Putamen (tissue), 1 donor: Measurements from ENCODE around the gene ZG16B.

Experiments used
- DNase-seq: peaks from one replicate; pipeline ENCODE4 v3.0.0-alpha.2; 2016; ENCODE audit warnings: low spot score

The ZG16B gene

DNA sequence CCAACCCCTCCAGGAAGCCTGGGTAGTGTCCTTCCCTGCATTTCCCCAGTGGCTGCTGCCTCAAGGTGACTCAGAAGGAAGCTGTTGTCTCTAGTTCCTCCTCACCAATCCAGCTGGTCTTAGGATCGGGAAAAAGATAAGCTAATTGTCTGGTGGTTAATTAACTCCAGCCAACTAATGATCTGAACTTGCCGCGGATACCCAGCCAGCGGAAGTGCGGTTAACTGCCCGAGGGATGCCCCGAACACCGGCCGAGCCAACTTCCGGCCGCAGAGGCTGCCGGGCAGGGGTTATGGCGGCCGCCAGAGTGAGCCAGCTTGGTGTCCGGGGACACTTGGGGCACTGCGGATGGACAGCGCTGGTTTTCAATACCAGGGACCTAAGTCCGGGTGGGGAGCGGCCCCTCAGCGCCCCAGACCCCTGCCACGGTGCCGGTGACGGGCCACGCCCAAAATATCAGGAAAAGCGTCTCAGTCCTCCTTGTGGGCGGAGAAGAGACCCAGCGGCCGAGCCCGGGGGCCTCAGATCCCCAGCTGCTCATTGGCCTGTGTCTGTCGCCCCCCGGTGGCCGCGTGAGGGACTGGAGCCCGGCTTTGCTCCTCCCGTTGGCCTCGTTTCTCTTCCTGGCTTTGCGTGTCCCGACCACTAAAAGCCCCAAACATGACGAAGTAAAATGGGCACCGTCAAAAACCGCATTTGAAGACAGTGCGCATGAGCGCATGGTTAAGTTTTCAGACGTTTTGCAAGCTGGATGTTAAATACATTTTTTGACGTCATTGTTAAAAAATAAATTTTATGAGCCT is 38.1 kb downstream of the ZG16B start:
- peak; percentile 90 for DNase-seq

DNA sequence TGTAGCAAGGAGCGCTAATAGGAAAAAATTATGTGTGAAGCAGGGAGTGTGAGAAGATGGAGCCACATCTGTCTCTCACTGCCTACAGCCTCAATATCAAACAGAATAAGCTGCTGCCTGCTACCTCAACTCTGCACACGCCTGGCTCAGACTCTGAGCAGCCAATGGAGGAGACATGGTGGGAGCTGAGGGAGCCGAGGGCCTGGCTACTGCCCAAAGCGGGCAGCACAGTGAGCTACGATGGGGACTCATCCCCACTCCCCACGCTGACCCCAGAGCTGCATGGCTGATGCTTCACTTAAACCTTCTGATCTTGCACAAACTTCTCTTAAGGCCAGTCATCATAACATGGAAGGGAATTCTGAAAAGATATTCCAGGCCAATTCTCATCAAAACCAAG is 41.8 kb downstream of the ZG16B start:
- DNase-seq = no peak

DNA sequence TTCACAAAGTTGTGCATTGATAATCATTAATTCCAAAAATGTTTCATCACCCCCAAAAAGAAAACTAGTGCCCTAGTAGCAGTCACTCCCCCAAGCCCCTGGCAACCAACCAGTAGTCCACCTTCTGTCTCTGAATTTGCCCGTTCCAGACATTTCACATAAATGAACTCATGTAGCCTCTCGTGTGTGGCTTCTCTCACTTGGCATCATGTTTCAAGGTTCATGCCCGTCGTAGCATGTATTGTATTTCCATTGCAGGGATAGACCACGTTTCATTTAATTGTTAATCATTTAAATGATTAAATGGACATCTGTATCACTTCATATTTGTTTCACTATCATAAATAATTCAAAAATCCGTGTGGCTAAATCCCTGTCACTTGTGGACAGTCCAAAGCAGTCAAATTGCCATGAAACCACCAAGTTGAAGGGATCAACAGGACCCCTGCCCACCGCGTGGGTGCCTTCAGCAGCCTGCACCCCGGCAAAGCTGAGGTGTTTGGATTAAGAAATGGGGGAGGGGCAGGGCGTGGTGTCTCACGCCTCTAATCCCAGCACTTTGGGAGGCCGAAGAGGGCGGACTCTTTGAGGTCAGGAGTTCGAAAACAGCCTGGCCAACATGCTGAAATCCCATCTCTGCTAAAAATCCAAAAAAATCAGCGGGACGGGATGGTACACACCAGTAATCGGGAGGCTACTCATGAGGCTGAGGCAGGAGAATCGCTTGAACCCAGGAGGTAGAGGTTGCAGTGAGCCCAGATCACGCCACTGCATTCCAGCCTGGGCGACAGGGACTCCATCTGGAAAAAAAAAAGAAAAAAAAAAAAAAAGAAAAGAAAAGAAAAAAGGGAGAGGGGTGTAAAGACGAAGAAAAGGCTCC is 44.2 kb downstream of the ZG16B start:
- DNase-seq = no peak

GRCh38 chr16:2874912-2875362 is 44.8 kb downstream of the ZG16B start:
- peak; percentile 75 for DNase-seq

DNA sequence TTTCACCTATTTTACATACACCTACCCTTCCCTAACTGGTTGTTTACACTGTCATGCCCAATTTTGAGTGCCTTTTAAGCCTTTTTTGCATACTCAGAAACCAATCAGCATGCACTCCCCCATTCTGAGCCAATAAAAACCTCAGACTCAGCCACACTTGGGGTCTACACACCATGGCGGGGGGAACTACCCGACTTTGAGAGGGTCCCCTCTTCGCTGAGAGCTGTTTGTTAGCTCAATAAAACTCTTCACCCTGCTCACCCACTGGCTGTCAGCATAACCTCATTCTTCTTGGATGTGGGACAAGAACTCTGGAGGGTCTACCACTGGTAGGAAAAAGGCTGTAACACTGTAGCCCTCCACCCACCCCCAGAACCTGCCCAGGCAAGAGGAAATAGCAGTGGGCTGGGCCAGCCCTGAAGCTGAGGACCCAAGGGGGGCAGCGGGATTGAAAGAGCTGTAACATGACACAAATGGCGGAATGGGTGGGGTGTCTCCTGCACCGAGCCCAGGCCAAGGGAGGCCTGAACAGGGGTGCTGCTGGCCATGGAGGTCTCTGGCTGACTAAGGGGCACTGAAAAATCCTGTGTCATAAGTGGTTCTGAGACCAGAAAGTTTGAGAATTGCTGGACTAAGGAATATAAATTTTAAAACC is 49.9 kb downstream of the ZG16B start:
- no peak for DNase-seq
